Measurements from ENCODE around the gene TCOF1.

DNA sequence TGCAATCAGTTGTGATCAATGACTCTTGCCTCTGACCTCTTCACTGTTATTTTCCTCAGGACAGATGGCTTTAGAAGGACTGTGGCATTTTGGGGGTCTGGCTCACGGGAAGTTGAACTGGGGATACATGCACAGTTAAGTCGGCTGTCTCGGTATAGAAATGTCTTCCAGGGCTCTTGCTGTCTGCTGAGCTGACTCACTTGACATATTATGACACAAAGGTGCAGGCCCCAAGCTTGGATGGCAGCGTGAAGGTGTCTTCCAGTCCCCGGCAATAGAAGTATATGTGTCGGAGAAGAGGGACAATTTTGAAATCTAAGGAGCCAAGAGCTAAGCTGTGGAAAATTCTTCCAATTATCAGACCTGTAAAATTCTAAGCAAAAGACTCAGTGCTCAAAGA, 45.0 kb upstream of the TCOF1 start:
- TF ChIP-seq, protein P1, sequence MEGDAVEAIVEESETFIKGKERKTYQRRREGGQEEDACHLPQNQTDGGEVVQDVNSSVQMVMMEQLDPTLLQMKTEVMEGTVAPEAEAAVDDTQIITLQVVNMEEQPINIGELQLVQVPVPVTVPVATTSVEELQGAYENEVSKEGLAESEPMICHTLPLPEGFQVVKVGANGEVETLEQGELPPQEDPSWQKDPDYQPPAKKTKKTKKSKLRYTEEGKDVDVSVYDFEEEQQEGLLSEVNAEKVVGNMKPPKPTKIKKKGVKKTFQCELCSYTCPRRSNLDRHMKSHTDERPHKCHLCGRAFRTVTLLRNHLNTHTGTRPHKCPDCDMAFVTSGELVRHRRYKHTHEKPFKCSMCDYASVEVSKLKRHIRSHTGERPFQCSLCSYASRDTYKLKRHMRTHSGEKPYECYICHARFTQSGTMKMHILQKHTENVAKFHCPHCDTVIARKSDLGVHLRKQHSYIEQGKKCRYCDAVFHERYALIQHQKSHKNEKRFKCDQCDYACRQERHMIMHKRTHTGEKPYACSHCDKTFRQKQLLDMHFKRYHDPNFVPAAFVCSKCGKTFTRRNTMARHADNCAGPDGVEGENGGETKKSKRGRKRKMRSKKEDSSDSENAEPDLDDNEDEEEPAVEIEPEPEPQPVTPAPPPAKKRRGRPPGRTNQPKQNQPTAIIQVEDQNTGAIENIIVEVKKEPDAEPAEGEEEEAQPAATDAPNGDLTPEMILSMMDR (conservative IDR thresholded peaks at IDR 0.05; ENCODE audit: low read depth, low read length) = no peak
- TF ChIP-seq EZH2 (IDR thresholded peaks at IDR 0.05; ENCODE audit: borderline replicate concordance, low read depth, low read length, poor library complexity, severe bottlenecking) = no peak
